WI38 (cell line): ENCODE data around the gene RERE.

Source experiments
- H3K4me3 ChIP-seq: 2 replicates; pipeline ENCODE4 v1.5.1; 2011; ENCODE audit warnings: low read depth, mild to moderate bottlenecking, control low read depth, low read length
- TF ChIP-seq, protein P1 (sequence below): IDR thresholded peaks from 2 replicates; pipeline ENCODE4 v1.5.1; 2012; ENCODE audit warnings: low read depth, mild to moderate bottlenecking, control low read depth, low read length

Gene RERE

DNA sequence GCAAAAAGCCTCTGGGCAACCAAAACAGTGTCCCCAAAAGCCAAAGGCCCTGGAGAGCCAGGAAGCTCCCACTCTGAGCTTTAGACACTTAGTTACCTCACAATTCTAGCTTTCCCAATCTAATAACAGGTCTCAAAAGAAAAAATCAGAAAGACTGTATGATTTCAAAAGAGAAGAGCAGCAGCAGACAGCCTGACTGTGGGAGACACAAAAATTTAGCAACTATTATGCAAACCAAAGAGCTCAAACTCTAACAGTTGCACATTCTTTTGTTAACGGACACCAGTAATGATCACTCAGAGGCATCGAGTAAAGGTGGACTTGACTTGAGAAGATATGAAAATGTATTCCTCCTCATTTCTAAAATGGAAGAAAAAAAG is 339.5 kb downstream of the RERE start:
- no peak overlapping the region for H3K4me3 ChIP-seq
- TF ChIP-seq, protein P1, sequence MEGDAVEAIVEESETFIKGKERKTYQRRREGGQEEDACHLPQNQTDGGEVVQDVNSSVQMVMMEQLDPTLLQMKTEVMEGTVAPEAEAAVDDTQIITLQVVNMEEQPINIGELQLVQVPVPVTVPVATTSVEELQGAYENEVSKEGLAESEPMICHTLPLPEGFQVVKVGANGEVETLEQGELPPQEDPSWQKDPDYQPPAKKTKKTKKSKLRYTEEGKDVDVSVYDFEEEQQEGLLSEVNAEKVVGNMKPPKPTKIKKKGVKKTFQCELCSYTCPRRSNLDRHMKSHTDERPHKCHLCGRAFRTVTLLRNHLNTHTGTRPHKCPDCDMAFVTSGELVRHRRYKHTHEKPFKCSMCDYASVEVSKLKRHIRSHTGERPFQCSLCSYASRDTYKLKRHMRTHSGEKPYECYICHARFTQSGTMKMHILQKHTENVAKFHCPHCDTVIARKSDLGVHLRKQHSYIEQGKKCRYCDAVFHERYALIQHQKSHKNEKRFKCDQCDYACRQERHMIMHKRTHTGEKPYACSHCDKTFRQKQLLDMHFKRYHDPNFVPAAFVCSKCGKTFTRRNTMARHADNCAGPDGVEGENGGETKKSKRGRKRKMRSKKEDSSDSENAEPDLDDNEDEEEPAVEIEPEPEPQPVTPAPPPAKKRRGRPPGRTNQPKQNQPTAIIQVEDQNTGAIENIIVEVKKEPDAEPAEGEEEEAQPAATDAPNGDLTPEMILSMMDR = no peak

DNA sequence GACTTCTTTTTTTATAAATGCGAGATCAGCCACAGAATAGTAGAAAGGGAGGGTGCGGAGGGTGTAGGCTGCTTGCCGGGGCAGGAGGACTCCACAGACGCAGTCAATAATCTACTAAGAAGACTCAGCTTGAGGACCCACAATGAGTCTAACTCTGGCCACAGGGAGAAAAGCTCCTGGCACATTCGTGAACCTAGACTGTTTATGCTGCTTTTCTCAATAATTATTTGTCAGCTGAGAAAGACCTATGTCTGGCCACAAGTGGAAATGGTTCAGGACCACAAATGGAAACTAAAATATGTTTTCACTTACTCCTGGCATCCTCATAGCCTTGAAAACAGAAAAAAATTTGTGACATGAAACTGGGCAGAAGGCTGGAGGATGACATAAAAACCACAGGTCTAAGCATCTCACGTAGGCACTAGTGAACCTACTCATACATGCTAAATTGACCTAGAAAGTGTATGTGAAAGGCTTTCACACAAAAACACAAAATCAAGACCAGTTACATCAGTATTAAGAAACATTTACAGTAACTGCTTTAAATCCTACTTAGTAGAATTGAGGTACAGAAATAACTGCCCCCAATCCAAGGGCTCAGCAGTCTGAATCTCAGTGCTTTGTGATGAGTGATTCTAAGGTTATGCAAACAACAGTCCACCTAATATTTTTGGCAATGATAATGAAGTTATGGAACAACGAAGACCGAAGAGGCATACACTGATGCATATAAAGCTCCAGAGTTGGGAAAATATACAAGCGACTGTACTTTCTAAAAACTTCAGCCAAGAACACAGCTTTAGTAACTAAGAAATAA is 340.1 kb downstream of the RERE start:
- peak overlapping the region; percentile 13; the same call in 1 of the 2 replicates for H3K4me3 ChIP-seq
- TF ChIP-seq, protein P1 = no peak

DNA sequence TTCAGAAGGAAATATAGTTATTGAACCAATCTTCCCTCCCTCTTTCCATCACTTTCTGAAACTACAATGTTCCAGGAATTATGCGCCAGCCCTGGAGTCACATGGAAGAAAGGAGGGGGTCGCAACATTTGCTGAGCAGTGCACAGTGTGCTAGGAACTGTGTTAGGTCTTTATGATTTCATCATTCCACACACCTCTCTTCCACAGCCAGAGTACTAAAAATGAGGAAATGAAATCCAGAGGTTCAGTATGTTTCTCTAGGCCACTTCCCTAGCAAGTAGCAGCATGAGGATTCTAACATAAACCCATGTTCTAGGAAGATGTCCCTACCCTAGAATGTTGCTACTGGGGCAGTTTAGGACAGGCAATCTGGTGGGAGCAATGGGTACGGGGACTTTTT is 341.4 kb downstream of the RERE start:
- TF ChIP-seq, protein P1 = no peak
- no peak overlapping the region for H3K4me3 ChIP-seq

DNA sequence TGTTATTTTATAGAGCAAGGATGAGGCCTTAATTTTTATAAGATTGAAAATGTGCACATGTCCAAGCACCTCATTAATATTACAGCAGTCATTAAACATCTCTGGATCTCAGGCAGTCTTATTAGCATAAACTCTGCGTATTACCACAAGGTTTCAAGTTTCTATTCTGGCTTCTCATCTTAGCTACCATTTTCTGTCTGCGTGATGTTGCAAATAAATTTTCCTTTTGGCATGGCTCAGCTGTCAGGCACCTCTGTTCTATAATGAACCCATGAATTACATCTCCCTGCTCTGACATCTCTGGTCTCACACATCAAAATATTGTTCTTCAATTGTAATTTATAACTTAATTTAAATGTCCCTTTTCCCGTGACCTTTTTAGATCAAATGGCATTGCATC is 343.1 kb downstream of the RERE start:
- H3K4me3 ChIP-seq = no peak overlapping the region
- TF ChIP-seq, protein P1 = no peak

DNA sequence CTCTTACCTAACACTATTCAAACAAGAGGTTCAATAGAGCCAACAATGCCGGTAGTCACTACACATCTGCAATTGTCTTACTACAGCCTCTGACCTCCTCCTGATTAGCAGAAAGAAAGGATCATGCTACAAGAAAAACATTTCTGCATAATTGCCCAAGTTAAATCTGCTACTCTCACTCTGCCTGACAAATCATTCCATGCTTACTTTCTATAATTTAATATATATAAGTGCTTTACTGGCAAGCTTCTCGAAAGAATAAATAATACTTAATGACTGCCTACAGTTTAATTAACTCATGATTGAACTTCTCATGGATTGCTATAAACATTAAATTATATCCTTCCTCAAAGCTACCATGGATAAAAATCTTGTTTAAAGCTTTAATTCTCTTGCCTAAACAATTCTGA is 343.5 kb downstream of the RERE start:
- TF ChIP-seq, protein P1 = no peak
- H3K4me3 ChIP-seq = no peak overlapping the region

DNA sequence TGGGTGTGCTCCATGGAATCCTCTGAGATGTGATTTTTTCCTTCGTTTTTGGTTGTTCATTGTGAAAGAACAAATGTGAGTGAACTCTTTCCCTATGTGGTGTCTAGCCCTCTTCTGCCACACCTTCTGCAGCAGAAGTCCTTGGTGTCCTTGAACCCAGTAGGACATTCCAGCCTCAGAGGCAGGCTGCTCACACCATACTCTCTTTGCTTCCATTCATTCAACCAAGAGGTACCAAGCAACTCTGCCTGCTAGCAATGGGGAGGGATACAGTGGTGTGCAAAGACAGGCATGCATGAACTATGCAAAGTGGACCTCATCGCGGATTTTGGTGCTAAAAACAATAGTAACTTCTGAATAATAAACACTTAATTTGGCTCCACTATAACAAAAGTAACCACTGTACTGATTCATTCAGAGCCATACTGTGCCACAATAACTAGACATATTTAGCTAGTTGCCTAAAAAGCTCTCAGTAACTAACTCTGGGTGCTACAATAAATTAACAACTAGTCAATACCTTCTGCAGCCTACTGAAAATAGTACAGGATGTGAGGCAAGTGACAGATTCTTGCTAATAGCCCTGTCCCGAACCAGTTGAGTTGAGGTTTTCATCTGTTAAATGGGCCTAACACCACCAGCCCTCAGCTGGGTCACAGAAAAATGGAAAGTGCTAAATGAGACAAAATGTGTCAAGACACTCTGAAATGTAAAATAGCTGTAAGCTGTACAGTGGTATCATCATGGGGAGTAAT is 344.1 kb downstream of the RERE start:
- TF ChIP-seq, protein P1 = no peak
- no peak overlapping the region for H3K4me3 ChIP-seq

DNA sequence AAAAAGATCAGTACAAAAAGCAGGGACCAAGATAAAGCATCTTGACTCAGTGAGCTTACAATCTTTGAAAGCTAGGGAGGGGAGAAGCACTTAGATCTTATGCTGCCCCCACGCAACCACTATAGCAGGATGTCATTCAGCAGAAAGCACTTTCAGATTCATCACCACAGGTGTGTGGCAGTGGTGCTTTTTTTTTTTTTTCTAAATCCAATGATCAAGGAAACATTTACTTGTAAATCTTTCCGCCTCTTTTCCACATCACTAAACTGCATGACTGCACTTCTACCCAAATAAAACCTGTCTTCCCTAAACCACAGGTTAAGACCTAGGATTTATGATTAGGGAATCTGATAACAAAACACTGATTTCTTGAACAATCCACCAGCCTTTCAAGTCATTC is 344.8 kb downstream of the RERE start:
- TF ChIP-seq, protein P1 = no peak
- H3K4me3 ChIP-seq = no peak overlapping the region
